Measurements from ENCODE around the gene GSK3A.

GSK3A gene

GRCh38 chr19:42289556-42290041 is 47.2 kb upstream of the GSK3A start:
- Histone ChIP-seq H3K9me3 (ENCODE audit: severe bottlenecking) (no peaks in the 10 kb centered on the region), H3K4me1 (ENCODE audit: insufficient read depth, poor library complexity, severe bottlenecking) (no peaks in the 10 kb centered on the region), H3K4me3 (ENCODE audit: severe bottlenecking) (no peak overlapping the region), H3K27me3 (ENCODE audit: insufficient read depth, poor library complexity, severe bottlenecking) (no peaks in the 10 kb centered on the region), H3K27ac (ENCODE audit: poor library complexity, severe bottlenecking) (no peak overlapping the region), H3K36me3 (ENCODE audit: low read depth) (peaks cover 74% of the 10 kb centered on the region)
- DNase-seq (ENCODE audit: low spot score): no peak
- TF ChIP-seq, protein P1, sequence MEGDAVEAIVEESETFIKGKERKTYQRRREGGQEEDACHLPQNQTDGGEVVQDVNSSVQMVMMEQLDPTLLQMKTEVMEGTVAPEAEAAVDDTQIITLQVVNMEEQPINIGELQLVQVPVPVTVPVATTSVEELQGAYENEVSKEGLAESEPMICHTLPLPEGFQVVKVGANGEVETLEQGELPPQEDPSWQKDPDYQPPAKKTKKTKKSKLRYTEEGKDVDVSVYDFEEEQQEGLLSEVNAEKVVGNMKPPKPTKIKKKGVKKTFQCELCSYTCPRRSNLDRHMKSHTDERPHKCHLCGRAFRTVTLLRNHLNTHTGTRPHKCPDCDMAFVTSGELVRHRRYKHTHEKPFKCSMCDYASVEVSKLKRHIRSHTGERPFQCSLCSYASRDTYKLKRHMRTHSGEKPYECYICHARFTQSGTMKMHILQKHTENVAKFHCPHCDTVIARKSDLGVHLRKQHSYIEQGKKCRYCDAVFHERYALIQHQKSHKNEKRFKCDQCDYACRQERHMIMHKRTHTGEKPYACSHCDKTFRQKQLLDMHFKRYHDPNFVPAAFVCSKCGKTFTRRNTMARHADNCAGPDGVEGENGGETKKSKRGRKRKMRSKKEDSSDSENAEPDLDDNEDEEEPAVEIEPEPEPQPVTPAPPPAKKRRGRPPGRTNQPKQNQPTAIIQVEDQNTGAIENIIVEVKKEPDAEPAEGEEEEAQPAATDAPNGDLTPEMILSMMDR (IDR thresholded peaks at IDR 0.05; ENCODE audit: poor library complexity, severe bottlenecking): no peak
- ATAC-seq (ENCODE audit: low read depth): no peak

GRCh38 chr19:42288881-42289555 is 46.6 kb upstream of the GSK3A start:
- ATAC-seq (ENCODE audit: low read depth): no peak
- Histone ChIP-seq H3K9me3 (ENCODE audit: severe bottlenecking) (no peaks in the 10 kb centered on the region), H3K4me1 (ENCODE audit: insufficient read depth, poor library complexity, severe bottlenecking) (no peaks in the 10 kb centered on the region), H3K27me3 (ENCODE audit: insufficient read depth, poor library complexity, severe bottlenecking) (no peaks in the 10 kb centered on the region), H3K36me3 (ENCODE audit: low read depth) (peaks cover 68% of the 10 kb centered on the region), H3K27ac (ENCODE audit: poor library complexity, severe bottlenecking) (no peak overlapping the region), H3K4me3 (ENCODE audit: severe bottlenecking) (no peak overlapping the region)
- TF ChIP-seq, protein P1 (IDR thresholded peaks at IDR 0.05; ENCODE audit: poor library complexity, severe bottlenecking): no peak
- no peak for DNase-seq (ENCODE audit: low spot score)

DNA sequence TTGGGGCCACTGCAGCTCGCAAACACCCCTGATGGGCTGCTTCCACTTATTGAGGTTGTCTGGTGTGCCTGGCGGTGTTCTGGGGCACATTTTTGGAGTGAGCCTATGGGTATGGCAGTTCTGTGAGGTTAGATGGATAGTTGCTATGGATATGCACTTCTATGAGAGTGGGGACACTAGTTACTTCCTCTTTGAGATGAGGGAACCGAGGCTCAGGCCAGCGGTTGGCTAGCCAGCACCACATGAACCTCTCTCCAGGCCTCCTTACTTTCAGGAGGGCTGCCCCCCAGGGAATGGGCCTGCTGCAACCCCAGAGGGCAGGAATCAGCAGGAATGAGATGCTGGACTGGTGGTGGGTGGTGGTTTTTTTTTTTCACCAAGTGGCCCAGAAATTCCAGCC is 46.0 kb upstream of the GSK3A start:
- Histone ChIP-seq H3K27me3 (ENCODE audit: insufficient read depth, poor library complexity, severe bottlenecking) (no peaks in the 10 kb centered on the region), H3K9me3 (ENCODE audit: severe bottlenecking) (no peaks in the 10 kb centered on the region), H3K27ac (ENCODE audit: poor library complexity, severe bottlenecking) (no peak overlapping the region), H3K4me1 (ENCODE audit: insufficient read depth, poor library complexity, severe bottlenecking) (no peaks in the 10 kb centered on the region), H3K4me3 (ENCODE audit: severe bottlenecking) (no peak overlapping the region), H3K36me3 (ENCODE audit: low read depth) (peaks cover 62% of the 10 kb centered on the region)
- DNase-seq (ENCODE audit: low spot score) (no peak), ATAC-seq (ENCODE audit: low read depth) (no peak)
- TF ChIP-seq, protein P1 (IDR thresholded peaks at IDR 0.05; ENCODE audit: poor library complexity, severe bottlenecking): no peak

GRCh38 chr19:42287827-42288107 is 45.4 kb upstream of the GSK3A start:
- H3K27ac ChIP-seq (ENCODE audit: poor library complexity, severe bottlenecking): no peak overlapping the region
- H3K27me3 ChIP-seq (ENCODE audit: insufficient read depth, poor library complexity, severe bottlenecking): no peaks in the 10 kb centered on the region
- H3K4me1 ChIP-seq (ENCODE audit: insufficient read depth, poor library complexity, severe bottlenecking): peaks cover 5% of the 10 kb centered on the region
- no peak overlapping the region for H3K4me3 ChIP-seq (ENCODE audit: severe bottlenecking)
- ATAC-seq (ENCODE audit: low read depth): no peak
- no peaks in the 10 kb centered on the region for H3K9me3 ChIP-seq (ENCODE audit: severe bottlenecking)
- H3K36me3 ChIP-seq (ENCODE audit: low read depth): peaks cover 57% of the 10 kb centered on the region
- no peak for DNase-seq (ENCODE audit: low spot score)
- TF ChIP-seq, protein P1 (IDR thresholded peaks at IDR 0.05; ENCODE audit: poor library complexity, severe bottlenecking): no peak

GRCh38 chr19:42287017-42287826 is 44.8 kb upstream of the GSK3A start:
- H3K4me3 ChIP-seq (ENCODE audit: severe bottlenecking): no peak overlapping the region

More at GRCh38 chr19:42287017-42287826, 44.8 kb upstream of the GSK3A start:
- Histone ChIP-seq H3K27ac (ENCODE audit: poor library complexity, severe bottlenecking) (no peak overlapping the region), H3K36me3 (ENCODE audit: low read depth) (peaks cover 54% of the 10 kb centered on the region), H3K4me1 (ENCODE audit: insufficient read depth, poor library complexity, severe bottlenecking) (peaks cover 9% of the 10 kb centered on the region), H3K27me3 (ENCODE audit: insufficient read depth, poor library complexity, severe bottlenecking) (no peaks in the 10 kb centered on the region), H3K9me3 (ENCODE audit: severe bottlenecking) (no peaks in the 10 kb centered on the region)
- ATAC-seq (ENCODE audit: low read depth) (no peak), DNase-seq (ENCODE audit: low spot score) (no peak)
- TF ChIP-seq, protein P1 (IDR thresholded peaks at IDR 0.05; ENCODE audit: poor library complexity, severe bottlenecking): no peak

Measured in RWPE2 (cell line).